NCI-H748 (cell line): ENCODE results near the gene YLPM1.

Experiments
- DNase-seq: peaks from one replicate; lab custom pipeline; 2025; ENCODE audit not compliant: unreplicated experiment; lab: John Stamatoyannopoulos, UW

Gene YLPM1

GRCh38 chr14:74836251-74836960 is 73.3 kb downstream of the YLPM1 start:
- no peak for DNase-seq

GRCh38 chr14:74838166-74838565 is 75.0 kb downstream of the YLPM1 start:
- DNase-seq = no peak

- DNase-seq = no peak
Measured at GRCh38 chr14:74840603-74841030, 77.5 kb downstream of the YLPM1 start.

GRCh38 chr14:74841230-74842207 is 78.4 kb downstream of the YLPM1 start:
- no peak for DNase-seq

- no peak for DNase-seq
Measured at GRCh38 chr14:74843653-74844052, 80.5 kb downstream of the YLPM1 start.

GRCh38 chr14:74846168-74846567 is 83.1 kb downstream of the YLPM1 start:
- no peak for DNase-seq

- no peak for DNase-seq
Measured at GRCh38 chr14:74846968-74847665, 84.0 kb downstream of the YLPM1 start.

GRCh38 chr14:74848768-74849167 is 85.7 kb downstream of the YLPM1 start:
- no peak for DNase-seq

GRCh38 chr14:74852922-74853530 is 89.9 kb downstream of the YLPM1 start:
- DNase-seq = no peak

- DNase-seq = no peak
Measured at GRCh38 chr14:74853581-74853980, 90.5 kb downstream of the YLPM1 start.

- no peak for DNase-seq
Measured at GRCh38 chr14:74855021-74855420, 91.9 kb downstream of the YLPM1 start.

- DNase-seq = no peak
Measured at GRCh38 chr14:74855945-74856344, 92.8 kb downstream of the YLPM1 start.

- DNase-seq = no peak
Measured at GRCh38 chr14:74856366-74856765, 93.2 kb downstream of the YLPM1 start.

- DNase-seq = no peak
Measured at GRCh38 chr14:74858022-74858421, 94.9 kb downstream of the YLPM1 start.

GRCh38 chr14:74859757-74860552 is 96.8 kb downstream of the YLPM1 start:
- DNase-seq = no peak

GRCh38 chr14:74860899-74861733 is 98.0 kb downstream of the YLPM1 start:
- DNase-seq = peak; percentile 82

- DNase-seq = no peak
Measured at GRCh38 chr14:74861734-74862090, 98.6 kb downstream of the YLPM1 start.

GRCh38 chr14:74863274-74863673 is 100.2 kb downstream of the YLPM1 start:
- DNase-seq = no peak

GRCh38 chr14:74864198-74864597 is 101.1 kb downstream of the YLPM1 start:
- no peak for DNase-seq
